ENCODE data around the gene MOB1B. TPM values are rescaled to one million over a fixed set of nuclear protein-coding genes. Genes with fewer than 3 reads are reported as not detected.
"Not testable (repeated sequence)": the region's sequence is repeated elsewhere in the genome, so short reads cannot be mapped to it uniquely, and the experiment has no call there.

The MOB1B gene
- polyA plus RNA-seq, 1 experiment: 5.6 TPM

DNA sequence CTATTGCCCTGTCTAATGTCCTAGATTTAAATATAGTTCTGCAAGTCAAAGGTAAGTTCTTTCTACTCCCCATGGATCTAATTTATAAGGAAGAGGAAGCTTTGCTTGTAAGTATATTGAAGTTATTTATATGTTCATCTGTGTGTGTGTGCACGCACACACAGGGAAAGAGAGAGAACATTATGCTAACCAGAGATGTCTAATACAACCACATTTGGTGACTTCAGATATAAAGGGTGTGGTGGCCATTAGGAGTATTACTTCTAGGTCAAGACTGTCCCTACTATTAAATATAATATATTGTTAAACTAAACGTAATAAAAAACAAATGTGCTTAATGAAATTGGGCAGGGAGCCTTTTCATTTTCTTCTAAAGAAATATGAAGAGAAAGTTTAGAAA is 95.4 kb downstream of the MOB1B start:
- DNase-seq (ENCODE audit: low read depth): no peak
- Histone ChIP-seq H3K4me3 (ENCODE audit: low read depth, low read length) (no peak overlapping the region), H3K27me3 (ENCODE audit: control insufficient read depth, insufficient read depth, low read length) (no peaks in the 10 kb centered on the region), H3K36me3 (ENCODE audit: control insufficient read depth, insufficient read depth, low read length) (no peaks in the 10 kb centered on the region)
- ChIA-PET CTCF (interaction anchor here (0.7 to 1.2 kb wide), 2 partner anchors 164 to 345 kb away, joined by 4 to 6 read pairs; no protein-coding TSS in a partner anchor), POLR2A (no interaction called here)
- TF ChIP-seq, protein P1, sequence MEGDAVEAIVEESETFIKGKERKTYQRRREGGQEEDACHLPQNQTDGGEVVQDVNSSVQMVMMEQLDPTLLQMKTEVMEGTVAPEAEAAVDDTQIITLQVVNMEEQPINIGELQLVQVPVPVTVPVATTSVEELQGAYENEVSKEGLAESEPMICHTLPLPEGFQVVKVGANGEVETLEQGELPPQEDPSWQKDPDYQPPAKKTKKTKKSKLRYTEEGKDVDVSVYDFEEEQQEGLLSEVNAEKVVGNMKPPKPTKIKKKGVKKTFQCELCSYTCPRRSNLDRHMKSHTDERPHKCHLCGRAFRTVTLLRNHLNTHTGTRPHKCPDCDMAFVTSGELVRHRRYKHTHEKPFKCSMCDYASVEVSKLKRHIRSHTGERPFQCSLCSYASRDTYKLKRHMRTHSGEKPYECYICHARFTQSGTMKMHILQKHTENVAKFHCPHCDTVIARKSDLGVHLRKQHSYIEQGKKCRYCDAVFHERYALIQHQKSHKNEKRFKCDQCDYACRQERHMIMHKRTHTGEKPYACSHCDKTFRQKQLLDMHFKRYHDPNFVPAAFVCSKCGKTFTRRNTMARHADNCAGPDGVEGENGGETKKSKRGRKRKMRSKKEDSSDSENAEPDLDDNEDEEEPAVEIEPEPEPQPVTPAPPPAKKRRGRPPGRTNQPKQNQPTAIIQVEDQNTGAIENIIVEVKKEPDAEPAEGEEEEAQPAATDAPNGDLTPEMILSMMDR (IDR thresholded peaks at IDR 0.05; ENCODE audit: insufficient read depth, low read depth, low read length): no peak

- POLR2A ChIA-PET; H3K36me3 ChIP-seq (ENCODE audit: control insufficient read depth, insufficient read depth, low read length); H3K27me3 ChIP-seq (ENCODE audit: control insufficient read depth, insufficient read depth, low read length); DNase-seq (ENCODE audit: low read depth); H3K4me3 ChIP-seq (ENCODE audit: low read depth, low read length): not testable (repeated sequence)
- CTCF ChIA-PET: interaction anchor here (0.7 to 1.6 kb wide), 2 partner anchors 8 to 44 kb away, joined by 3 read pairs; no protein-coding TSS in a partner anchor
These were observed 97.5 kb downstream of the MOB1B start for GRCh38 chr4:70999639-71000038.

DNA sequence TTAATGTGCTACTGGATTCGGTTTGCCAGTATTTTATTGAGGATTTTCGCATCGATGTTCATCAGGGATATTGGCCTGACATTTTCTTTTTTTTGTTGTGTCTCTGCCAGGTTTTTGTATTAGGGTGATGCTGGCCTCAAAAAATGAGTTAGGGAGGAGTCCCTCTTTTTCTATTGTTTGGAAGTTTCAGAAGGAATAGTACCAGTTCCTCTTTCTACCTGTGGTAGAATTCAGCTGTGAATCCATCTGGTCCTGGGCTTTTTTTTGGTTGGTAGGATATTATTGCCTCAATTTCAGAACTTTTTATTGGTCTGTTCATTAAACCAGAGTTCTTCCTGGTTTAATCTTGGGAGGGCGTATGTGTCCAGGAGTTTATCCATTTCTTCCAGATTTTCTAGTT is 99.2 kb downstream of the MOB1B start:
- H3K4me3 ChIP-seq (ENCODE audit: low read depth, low read length); H3K27me3 ChIP-seq (ENCODE audit: control insufficient read depth, insufficient read depth, low read length); POLR2A ChIA-PET; DNase-seq (ENCODE audit: low read depth); H3K36me3 ChIP-seq (ENCODE audit: control insufficient read depth, insufficient read depth, low read length): not testable (repeated sequence)
- CTCF ChIA-PET: interaction anchor here (1.1 kb wide), 1 partner anchor 8 kb away, joined by 3 read pairs; the partner anchor contains the start of gene DCK

GRCh38 chr4:71004281-71004851 is 102.2 kb downstream of the MOB1B start:
- Histone ChIP-seq H3K27me3 (ENCODE audit: control insufficient read depth, insufficient read depth, low read length) (no peaks in the 10 kb centered on the region), H3K36me3 (ENCODE audit: control insufficient read depth, insufficient read depth, low read length) (no peaks in the 10 kb centered on the region), H3K4me3 (ENCODE audit: low read depth, low read length) (no peak overlapping the region)
- TF ChIP-seq, protein P1 (IDR thresholded peaks at IDR 0.05; ENCODE audit: insufficient read depth, low read depth, low read length): no peak
- no peak for DNase-seq (ENCODE audit: low read depth)
- POLR2A ChIA-PET: interaction anchor here (0.5 kb wide), 1 partner anchor 325 kb away, joined by 3 read pairs; no protein-coding TSS in a partner anchor
- CTCF ChIA-PET: interaction anchor here (1.0 kb wide), 1 partner anchor 9 kb away, joined by 3 read pairs; no protein-coding TSS in a partner anchor

GRCh38 chr4:71005025-71005424 is 102.9 kb downstream of the MOB1B start:
- DNase-seq (ENCODE audit: low read depth); H3K27me3 ChIP-seq (ENCODE audit: control insufficient read depth, insufficient read depth, low read length); H3K36me3 ChIP-seq (ENCODE audit: control insufficient read depth, insufficient read depth, low read length); POLR2A ChIA-PET; H3K4me3 ChIP-seq (ENCODE audit: low read depth, low read length): not testable (repeated sequence)
- CTCF ChIA-PET: interaction anchor here (0.6 kb wide), 1 partner anchor 126 kb away, joined by 3 read pairs; no protein-coding TSS in a partner anchor

GRCh38 chr4:71006203-71006907 is 104.2 kb downstream of the MOB1B start:
- TF ChIP-seq, protein P1 (IDR thresholded peaks at IDR 0.05; ENCODE audit: insufficient read depth, low read depth, low read length): no peak
- CTCF ChIA-PET: interaction anchor here (1.0 kb wide), 1 partner anchor 21 kb away, joined by 3 read pairs; no protein-coding TSS in a partner anchor
- Histone ChIP-seq H3K27me3 (ENCODE audit: control insufficient read depth, insufficient read depth, low read length) (no peaks in the 10 kb centered on the region), H3K36me3 (ENCODE audit: control insufficient read depth, insufficient read depth, low read length) (no peaks in the 10 kb centered on the region), H3K4me3 (ENCODE audit: low read depth, low read length) (no peak overlapping the region)
- DNase-seq (ENCODE audit: low read depth): no peak
- POLR2A ChIA-PET: no interaction called here

Measured in BJ (cell line).